Testis (tissue), 3 donors: ENCODE results near the gene TPH1. TPM values are rescaled to one million over a fixed set of nuclear protein-coding genes. Genes with fewer than 3 reads are reported as not detected.

Experiments
- DNase-seq: peaks from one replicate; pipeline ENCODE4 v3.0.0-alpha.2; 2019
- H3K27ac ChIP-seq, 2 donors: fragments of 200-600 bp; sonication (generic); one replicate each; pipeline ENCODE4 v1.5.1; 2019
- H3K27me3 ChIP-seq: fragments of 200-600 bp; sonication (generic); one replicate; pipeline ENCODE4 v1.5.1; 2019
- H3K36me3 ChIP-seq: fragments of 200-600 bp; sonication (generic); one replicate; pipeline ENCODE4 v1.5.1; 2017; ENCODE audit warnings: low read depth; ENCODE audit errors: missing control alignments
- H3K4me1 ChIP-seq: fragments of 200-600 bp; sonication (generic); one replicate; pipeline ENCODE4 v1.5.1; 2019
- H3K4me3 ChIP-seq, 2 donors: fragments of 200-600 bp; sonication (generic); one replicate each; pipeline ENCODE4 v1.5.1; 2017 to 2019
- H3K9me3 ChIP-seq: fragments of 200-600 bp; sonication (generic); one replicate; pipeline ENCODE4 v1.5.1; 2017
- POLR2A ChIP-seq: fragments of 450-650 bp; IDR thresholded peaks from one replicate; pipeline ENCODE4 v1.6.1; 2017; ENCODE audit warnings: antibody characterized with exemption, mild to moderate bottlenecking, moderate library complexity
- WGBS, 2 donors: methylation state at CpG; one replicate each; pipeline ENCODE4 v1.1.5; 2018; 5-methylcytosine and 5-hydroxymethylcytosine counted together
- intact Hi-C: fragments of 100-400 bp; cut with DNase I; formaldehyde crosslinking; loops from one replicate; pipeline ENCODE4 v1.15.1; 2023; ENCODE audit warnings: low total_unique reads
- polyA plus RNA-seq: library from polyadenylated mRNA; stranded (reverse); fragments of 350-450 nt; fragmentation: Illumina TruSeq; extraction: RNeasy Lipid Tissue Mini Kit (QIAGEN cat#74804); gene quantifications from one replicate; pipeline ENCODE4 v1.2.3, GENCODE V29; 2014; ENCODE audit warnings: low read depth, low replicate concordance; ENCODE audit not compliant: insufficient read depth
- total RNA-seq, 2 donors: library from RNA; depleted of rRNA; stranded (reverse); fragments of >200 nt; gene quantifications; one replicate each; pipeline ENCODE4 v1.2.3, GENCODE V29; 2016
- TF ChIP-seq, protein P1 (sequence below), 3 experiments: fragments of 450-650 bp in 2 of 3; fragments of 200-600 bp in 1 of 3; sonication (generic) in 1 of 3; IDR thresholded peaks; one replicate each; pipeline ENCODE4 v1.5.1; 2016 to 2019; ENCODE audit warnings: antibody characterized with exemption in 3 of 3, mild to moderate bottlenecking in 2 of 3, moderate library complexity in 1 of 3

The TPH1 gene
- total and polyA plus RNA-seq, 3 donors from 2014 or later, result 1.0 to 1.9 (median 1.7) TPM

DNA sequence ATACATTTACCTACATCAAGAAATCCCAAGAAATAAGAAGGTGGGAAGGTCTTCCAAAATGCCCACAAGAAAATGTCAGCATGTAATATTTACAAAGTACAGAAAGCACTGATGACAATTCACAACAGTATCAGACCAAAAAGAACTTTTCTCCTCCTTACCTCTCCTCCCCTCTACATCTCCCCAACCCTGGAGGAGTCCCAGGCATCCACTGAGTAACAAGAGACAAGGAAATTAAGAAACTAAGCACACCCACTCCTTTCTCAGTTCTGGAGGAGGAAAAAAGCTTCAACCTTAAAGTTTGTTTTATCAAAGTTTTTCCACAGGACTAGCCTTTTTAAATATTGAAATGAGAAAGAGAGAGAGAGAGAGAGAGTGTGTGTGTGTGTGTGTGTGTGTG lies 31.2 kb downstream of the TPH1 start:
- intact Hi-C loops, result no loop called here
- no peaks in the 10 kb centered on the region for H3K9me3 ChIP-seq
- no peaks in the 10 kb centered on the region for H3K4me1 ChIP-seq
- no peaks in the 10 kb centered on the region for H3K36me3 ChIP-seq
- TF ChIP-seq, protein P1, sequence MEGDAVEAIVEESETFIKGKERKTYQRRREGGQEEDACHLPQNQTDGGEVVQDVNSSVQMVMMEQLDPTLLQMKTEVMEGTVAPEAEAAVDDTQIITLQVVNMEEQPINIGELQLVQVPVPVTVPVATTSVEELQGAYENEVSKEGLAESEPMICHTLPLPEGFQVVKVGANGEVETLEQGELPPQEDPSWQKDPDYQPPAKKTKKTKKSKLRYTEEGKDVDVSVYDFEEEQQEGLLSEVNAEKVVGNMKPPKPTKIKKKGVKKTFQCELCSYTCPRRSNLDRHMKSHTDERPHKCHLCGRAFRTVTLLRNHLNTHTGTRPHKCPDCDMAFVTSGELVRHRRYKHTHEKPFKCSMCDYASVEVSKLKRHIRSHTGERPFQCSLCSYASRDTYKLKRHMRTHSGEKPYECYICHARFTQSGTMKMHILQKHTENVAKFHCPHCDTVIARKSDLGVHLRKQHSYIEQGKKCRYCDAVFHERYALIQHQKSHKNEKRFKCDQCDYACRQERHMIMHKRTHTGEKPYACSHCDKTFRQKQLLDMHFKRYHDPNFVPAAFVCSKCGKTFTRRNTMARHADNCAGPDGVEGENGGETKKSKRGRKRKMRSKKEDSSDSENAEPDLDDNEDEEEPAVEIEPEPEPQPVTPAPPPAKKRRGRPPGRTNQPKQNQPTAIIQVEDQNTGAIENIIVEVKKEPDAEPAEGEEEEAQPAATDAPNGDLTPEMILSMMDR (IDR thresholded peaks at IDR 0.05), result no peak
- TF ChIP-seq POLR2A, result no peak
- no peaks in the 10 kb centered on the region for H3K27me3 ChIP-seq
- no peak overlapping the region for H3K27ac ChIP-seq
- DNase-seq, result no peak
- no peak overlapping the region for H3K4me3 ChIP-seq

DNA sequence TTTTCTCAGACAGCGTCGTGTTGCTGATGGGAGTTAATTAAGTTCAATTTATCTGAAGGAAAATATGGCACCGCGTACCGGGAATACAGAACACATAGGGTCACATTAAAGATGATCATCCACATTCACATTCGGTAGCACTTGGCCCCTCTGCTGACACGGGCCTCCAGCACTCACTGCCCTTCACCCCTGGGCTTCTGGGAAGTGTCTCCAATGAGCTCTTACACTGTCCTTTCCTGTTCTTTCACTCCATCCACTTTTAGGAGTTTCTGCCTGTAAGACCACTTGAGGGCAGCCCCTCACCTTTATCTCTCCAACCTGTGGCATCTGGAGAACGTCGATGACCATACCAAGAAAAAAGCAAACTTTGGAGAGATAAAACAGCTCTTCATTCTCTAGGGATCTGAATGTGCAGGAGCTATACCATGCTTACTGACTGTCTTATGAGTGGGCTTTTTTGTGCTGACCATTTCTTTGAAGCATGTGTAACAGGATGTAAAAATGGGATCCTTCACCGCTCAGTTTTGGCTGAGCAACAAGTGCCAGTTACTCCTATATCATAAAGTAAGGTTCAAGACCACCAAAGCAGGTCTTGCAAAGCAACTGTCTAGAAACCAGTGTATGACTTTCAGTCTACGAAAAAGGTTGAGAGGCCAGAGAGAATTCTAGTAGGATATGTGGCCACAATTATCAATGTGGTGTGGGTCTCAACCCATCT lies 32.1 kb downstream of the TPH1 start:
- no peaks in the 10 kb centered on the region for H3K27me3 ChIP-seq
- DNase-seq, result no peak
- H3K27ac ChIP-seq, result peak overlapping the region in 1 of 2 donors; percentile 65
- no peaks in the 10 kb centered on the region for H3K36me3 ChIP-seq
- no peaks in the 10 kb centered on the region for H3K4me1 ChIP-seq
- TF ChIP-seq POLR2A, result no peak
- TF ChIP-seq, protein P1 (IDR thresholded peaks at IDR 0.05), result no peak
- WGBS, 2 donors, result 13 to 16% methylated on average over 11 of the region's 11 CpGs
- H3K4me3 ChIP-seq, result peak overlapping the region; percentile 82 to 83
- no peaks in the 10 kb centered on the region for H3K9me3 ChIP-seq
- intact Hi-C loops, result no loop called here

DNA sequence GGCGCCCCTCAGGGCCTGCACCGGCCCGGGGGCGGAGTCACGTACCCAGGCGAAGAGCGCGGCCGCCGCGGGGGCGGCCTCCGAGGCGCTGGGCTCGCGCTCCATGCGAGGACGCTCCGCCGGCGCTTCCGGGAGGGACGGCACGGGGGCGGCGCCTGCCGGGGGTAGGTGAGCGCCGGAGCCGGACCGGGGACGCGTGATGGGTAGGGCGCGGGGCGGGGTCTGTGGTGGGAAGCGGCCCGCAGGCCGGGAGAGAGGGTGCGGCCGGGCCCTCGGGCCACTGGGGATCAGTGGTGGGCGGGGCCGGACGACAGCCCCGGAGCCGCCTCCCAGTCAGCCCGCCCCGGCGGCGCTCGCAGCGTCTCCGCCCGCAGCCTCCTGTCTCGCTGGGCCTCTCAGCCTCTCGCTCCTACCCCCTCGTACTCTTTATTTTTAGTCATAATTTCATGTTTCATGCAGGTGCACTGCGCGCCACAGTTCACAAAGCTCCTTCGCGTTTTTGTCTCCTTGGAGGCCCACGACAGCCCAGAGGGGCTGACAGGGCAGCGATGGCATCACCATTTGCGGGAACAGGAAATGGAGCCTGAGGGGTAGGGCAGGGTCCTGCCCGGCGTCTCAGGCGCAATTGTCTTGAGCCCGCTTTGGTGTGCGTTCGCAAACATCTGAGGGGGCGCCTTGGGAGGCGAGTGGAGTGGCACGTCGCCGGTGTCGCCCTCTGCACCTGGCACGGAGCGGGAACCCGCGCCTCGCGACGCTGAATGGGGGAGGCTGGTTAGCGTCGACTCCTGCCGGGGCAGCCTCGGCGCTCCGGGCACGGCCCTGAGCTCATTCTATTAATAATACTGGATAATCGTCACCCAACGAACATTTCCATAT lies 32.9 kb downstream of the TPH1 start, which contains the start of gene SERGEF:
Gene SERGEF, minus strand, starts transcription at position 142 of the 876 bp plus-strand sequence. Its CDS starts 37 bp downstream, at position 105.
- TF ChIP-seq, protein P1 (IDR thresholded peaks at IDR 0.05), result no peak
- TF ChIP-seq POLR2A, result no peak

DNA sequence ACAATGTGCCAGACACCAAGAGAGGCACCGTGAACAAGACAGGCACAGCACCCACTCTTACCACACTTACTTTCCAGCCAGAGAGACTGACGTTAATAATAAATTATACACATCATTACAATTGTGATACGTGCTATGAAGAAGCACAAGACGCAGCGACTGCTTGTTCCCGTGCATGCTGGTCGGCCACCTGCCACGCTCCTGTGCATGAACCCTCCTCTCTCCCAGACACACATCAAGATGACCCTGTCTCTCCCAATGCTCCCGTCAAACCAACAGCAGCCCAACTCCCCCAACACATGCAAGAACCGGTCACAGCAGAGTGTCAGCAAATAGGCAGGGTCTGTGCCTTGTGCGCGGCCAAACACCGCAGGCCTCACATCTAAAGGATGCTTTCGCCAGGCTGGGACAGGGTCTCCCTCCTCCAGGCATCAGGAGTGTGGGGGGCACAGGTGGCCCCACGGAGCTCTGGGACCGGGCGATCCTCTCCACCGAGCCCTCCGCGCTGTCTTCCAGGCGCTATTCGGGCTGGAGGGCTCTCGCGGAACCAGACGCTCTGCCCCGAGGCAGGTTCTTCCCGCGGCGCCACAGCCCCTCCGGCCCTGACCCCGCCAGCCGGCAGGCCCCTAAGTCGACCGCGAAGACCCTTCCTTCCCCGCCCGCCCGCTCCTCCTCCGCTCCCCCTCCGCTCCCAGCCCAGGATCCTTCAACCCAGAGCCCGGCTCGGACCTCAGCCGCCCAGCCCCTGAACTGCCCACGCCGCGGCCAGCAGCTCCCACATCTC lies 33.8 kb downstream of the TPH1 start:
- TF ChIP-seq, protein P1 (IDR thresholded peaks at IDR 0.05), result no peak
- TF ChIP-seq POLR2A, result no peak
- no peaks in the 10 kb centered on the region for H3K36me3 ChIP-seq
- no peaks in the 10 kb centered on the region for H3K9me3 ChIP-seq
- H3K4me3 ChIP-seq, result peak overlapping the region; percentile 82 to 83
- DNase-seq, result peak; percentile 31
- peak overlapping the region; percentile 65 to 75 for H3K27ac ChIP-seq
- intact Hi-C loops, result no loop called here
- 4% methylated on average over 21 to 29 of the region's 46 CpGs for WGBS, 2 donors
- no peaks in the 10 kb centered on the region for H3K4me1 ChIP-seq
- H3K27me3 ChIP-seq, result no peaks in the 10 kb centered on the region

More for the DNA sequence above, 32.9 kb downstream of the TPH1 start, which contains the start of gene SERGEF:
- H3K27me3 ChIP-seq, result no peaks in the 10 kb centered on the region
- H3K4me1 ChIP-seq, result no peaks in the 10 kb centered on the region
- DNase-seq, result peak; percentile 93
- H3K36me3 ChIP-seq, result no peaks in the 10 kb centered on the region
- WGBS, 2 donors, result 0 to 1% methylated on average over 25 to 60 of the region's 93 CpGs
- H3K4me3 ChIP-seq, result peak within 1 kb of the TSS; percentile 82 to 83
- intact Hi-C loops, result no loop called here
- peak within 1 kb of the TSS; percentile 65 to 75 for H3K27ac ChIP-seq
- H3K9me3 ChIP-seq, result no peaks in the 10 kb centered on the region
